Measurements from ENCODE around the gene ELP2.

ELP2 gene

DNA sequence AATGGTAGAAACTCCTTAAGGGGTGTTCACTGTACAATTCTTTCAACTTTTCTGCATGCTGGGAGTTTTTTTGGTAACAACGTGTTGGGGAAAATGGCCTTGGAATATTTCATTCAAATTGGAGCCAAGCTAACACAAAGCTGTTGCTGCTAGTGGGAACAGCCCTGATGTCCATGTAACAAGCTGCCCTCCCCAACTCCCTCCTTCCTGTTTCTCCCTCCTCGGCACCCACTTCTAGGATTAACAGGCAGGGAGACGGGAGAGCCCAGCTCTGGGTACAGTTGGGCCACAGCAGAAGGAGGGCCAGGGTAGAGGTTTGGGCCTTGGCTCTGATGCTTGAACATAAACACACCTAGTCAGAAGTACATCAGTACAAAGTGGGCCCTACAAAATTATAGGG lies 48.2 kb downstream of the ELP2 start:
- TF ChIP-seq, protein P1, sequence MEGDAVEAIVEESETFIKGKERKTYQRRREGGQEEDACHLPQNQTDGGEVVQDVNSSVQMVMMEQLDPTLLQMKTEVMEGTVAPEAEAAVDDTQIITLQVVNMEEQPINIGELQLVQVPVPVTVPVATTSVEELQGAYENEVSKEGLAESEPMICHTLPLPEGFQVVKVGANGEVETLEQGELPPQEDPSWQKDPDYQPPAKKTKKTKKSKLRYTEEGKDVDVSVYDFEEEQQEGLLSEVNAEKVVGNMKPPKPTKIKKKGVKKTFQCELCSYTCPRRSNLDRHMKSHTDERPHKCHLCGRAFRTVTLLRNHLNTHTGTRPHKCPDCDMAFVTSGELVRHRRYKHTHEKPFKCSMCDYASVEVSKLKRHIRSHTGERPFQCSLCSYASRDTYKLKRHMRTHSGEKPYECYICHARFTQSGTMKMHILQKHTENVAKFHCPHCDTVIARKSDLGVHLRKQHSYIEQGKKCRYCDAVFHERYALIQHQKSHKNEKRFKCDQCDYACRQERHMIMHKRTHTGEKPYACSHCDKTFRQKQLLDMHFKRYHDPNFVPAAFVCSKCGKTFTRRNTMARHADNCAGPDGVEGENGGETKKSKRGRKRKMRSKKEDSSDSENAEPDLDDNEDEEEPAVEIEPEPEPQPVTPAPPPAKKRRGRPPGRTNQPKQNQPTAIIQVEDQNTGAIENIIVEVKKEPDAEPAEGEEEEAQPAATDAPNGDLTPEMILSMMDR (IDR thresholded peaks at IDR 0.05; ENCODE audit: extremely low read depth, missing control alignments), result no peak
- no peak for DNase-seq (ENCODE audit: low spot score)

DNA sequence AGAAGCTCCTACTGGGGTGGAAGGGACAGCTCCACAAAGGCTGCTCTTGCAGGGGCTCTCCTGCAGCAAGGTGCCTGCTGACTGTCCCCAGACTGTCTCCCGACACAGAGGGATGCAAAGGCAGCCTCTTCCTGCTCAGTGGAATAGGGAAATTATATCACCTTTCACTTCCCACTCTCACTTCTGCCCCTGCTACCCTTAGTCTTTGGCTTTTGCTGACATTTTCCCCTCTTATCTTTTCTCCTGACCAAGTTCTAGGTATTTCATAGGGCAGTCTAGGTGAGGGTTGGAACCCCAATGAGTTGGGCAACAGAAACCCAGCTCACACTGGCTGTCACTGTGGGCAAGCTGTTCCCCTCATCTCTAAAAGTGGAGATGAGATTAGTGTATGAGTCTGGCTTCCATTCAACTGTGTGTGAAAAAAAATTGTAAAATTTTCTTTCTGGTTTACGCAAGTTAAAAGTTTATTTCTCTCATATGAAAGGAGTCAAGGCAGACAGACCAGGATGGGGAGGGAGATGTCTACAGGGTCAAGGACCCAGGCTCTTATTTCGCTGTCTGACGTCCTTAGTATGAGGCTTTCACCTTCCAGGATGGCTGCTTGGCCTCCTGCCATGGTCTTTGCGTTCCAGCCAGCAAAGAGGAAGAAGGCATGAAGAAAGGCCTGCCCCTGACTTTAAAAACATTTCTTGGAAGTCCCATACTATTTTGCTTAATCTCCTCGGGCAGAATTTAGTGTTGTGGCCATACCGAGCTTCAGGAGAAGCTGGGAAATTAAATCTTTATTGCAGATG lies 50.1 kb downstream of the ELP2 start:
- no peak for DNase-seq (ENCODE audit: low spot score)
- TF ChIP-seq, protein P1 (IDR thresholded peaks at IDR 0.05; ENCODE audit: extremely low read depth, missing control alignments), result no peak

DNA sequence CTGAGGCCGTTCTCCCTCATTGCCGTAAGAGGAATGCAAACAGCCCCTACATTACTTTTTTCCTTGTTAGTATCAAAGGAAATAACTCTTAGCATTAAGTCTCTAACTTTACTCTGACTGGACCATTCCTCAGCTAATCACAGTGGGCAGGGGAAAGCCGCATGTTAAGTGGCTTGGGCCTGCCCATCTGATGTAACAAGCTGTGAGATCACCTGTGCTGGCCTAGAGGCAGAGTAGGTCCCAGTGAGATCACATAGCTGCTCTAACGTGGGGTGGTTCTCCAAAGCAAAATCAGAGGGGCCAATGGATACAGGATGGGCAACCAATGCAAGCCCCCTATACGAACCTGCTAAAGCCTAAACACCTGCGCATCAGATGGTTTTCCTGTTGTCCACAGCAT lies 51.7 kb downstream of the ELP2 start:
- no peak for DNase-seq (ENCODE audit: low spot score)
- TF ChIP-seq, protein P1 (IDR thresholded peaks at IDR 0.05; ENCODE audit: extremely low read depth, missing control alignments), result no peak

DNA sequence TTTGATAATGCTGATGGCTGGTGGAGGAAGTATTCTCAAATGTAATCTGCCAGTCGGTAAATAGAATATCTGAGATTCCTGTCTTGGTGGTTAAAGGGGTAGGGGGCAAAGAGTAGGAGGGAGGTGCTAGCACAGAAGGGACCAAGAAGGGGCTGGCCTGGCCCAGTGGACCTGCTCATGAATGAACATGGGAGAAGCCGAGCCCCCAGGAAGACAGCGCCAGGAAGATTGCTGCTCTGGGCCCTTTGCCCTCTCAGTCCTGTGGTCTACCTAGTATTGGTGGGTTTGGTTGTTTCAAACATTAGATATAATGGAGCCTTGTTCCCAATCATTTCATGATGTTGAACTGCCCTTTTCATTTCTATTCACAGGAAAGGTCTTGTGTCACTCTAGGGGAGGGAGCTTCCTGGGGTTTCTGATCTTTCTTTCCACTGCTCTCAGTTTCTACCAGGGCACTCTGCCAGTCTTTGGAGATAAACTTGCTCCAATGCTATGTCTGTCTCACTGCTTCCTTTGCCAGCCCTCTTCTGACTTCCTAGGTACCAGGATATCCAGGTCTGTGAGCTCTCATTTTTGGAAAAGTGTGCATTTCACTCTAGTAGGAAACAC lies 52.3 kb downstream of the ELP2 start:
- no peak for DNase-seq (ENCODE audit: low spot score)
- TF ChIP-seq, protein P1 (IDR thresholded peaks at IDR 0.05; ENCODE audit: extremely low read depth, missing control alignments), result no peak

DNA sequence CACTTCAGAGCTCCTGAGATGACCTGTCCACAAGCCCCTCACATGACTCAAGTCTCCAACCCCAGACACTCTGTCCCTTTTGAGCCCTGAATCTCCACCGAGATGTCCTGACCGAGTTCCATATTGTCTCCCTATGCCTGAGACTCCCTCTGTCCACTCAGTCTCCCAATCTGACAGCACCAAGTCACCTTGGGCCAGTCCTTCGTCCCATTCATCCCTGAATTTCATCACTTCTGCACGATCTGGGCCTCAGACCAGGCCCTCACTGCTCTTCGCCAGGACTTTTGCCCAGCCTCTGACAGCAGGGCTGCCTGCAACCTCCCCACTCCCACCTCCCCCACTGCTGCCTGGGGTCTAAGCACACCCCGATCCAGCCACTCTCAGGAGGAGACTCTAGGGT lies 53.3 kb downstream of the ELP2 start:
- no peak for DNase-seq (ENCODE audit: low spot score)
- TF ChIP-seq, protein P1 (IDR thresholded peaks at IDR 0.05; ENCODE audit: extremely low read depth, missing control alignments), result no peak

DNA sequence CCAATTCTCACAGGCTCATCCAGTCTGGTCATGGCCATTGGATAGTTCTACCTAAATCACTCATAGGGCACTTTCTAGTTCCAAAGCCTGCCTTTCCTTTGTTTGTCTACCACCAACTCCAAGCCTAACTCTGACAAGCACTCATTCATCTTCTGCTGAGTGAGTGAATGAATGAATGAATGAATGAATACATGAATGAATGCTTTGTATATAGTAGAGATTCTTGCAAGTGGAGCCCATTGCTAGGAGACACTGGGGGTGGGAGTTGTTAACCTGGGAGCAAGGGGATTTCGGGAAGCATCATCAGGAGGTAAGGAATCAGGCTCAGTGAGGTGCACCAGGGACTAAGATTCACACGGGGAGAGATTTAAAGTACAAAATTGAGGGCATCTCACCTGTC lies 54.3 kb downstream of the ELP2 start:
- TF ChIP-seq, protein P1 (IDR thresholded peaks at IDR 0.05; ENCODE audit: extremely low read depth, missing control alignments), result no peak
- DNase-seq (ENCODE audit: low spot score), result no peak

DNA sequence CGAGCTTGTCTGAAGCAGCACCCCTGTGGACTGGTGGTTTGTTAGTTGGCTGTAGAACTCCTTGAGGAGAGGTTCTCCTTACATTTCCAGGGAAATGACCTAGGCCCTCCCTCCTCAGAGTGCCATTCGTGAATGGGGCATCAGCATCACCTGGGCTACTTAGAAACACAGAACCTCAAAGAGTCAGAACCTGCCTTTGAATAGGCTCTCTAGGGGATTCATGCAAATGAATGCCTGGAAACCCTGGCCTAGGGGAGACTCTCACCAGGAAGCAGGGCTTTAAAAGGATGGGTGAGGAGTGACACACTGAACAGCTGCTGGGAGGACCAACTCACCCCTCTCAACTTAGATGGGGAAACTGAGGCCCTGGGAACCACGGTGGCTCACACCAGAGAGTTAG lies 55.5 kb downstream of the ELP2 start:
- TF ChIP-seq, protein P1 (IDR thresholded peaks at IDR 0.05; ENCODE audit: extremely low read depth, missing control alignments), result no peak
- DNase-seq (ENCODE audit: low spot score), result no peak
